WTC11 (cell line): Measurements from ENCODE around the gene MMP26.

Experiments used
- AFF4 ChIP-seq: sonication (generic); formaldehyde crosslinking; IDR thresholded peaks from 2 replicates; pipeline ENCODE4 v1.8.1; 2023; ENCODE audit warnings: mild to moderate bottlenecking, missing genetic modification reagents, borderline replicate concordance
- ATF1 ChIP-seq: sonication (generic); formaldehyde crosslinking; IDR thresholded peaks from 2 replicates; pipeline ENCODE4 v1.8.1; 2023; ENCODE audit warnings: mild to moderate bottlenecking, moderate library complexity, missing genetic modification reagents
- CBFB ChIP-seq: sonication (generic); formaldehyde crosslinking; IDR thresholded peaks from 2 replicates; pipeline ENCODE4 v1.8.1; 2022; ENCODE audit warnings: mild to moderate bottlenecking, low read depth, missing genetic modification reagents
- CTCF ChIP-seq: fragments of 200-600 bp; IDR thresholded peaks from 2 replicates; pipeline ENCODE4 v1.8.0; 2022; ENCODE audit warnings: antibody characterized with exemption
- ESRRA ChIP-seq: sonication (generic); formaldehyde crosslinking; IDR thresholded peaks from 2 replicates; pipeline ENCODE4 v1.8.1; 2022; ENCODE audit warnings: mild to moderate bottlenecking, missing genetic modification reagents, borderline replicate concordance
- TEAD4 ChIP-seq: sonication (generic); formaldehyde crosslinking; IDR thresholded peaks from 2 replicates; pipeline ENCODE4 v1.8.0; 2022; ENCODE audit warnings: mild to moderate bottlenecking, missing genetic modification reagents
- USF2 ChIP-seq: sonication (generic); formaldehyde crosslinking; IDR thresholded peaks from 2 replicates; pipeline ENCODE4 v1.8.1; 2023; ENCODE audit warnings: mild to moderate bottlenecking, missing genetic modification reagents, moderate library complexity
- ZBTB43 ChIP-seq: sonication (generic); formaldehyde crosslinking; IDR thresholded peaks from 2 replicates; pipeline ENCODE4 v1.8.1; 2023; ENCODE audit warnings: mild to moderate bottlenecking, missing genetic modification reagents
- ZNF317 ChIP-seq: sonication (generic); formaldehyde crosslinking; IDR thresholded peaks from 2 replicates; pipeline ENCODE4 v1.8.1; 2023; ENCODE audit warnings: low read depth, mild to moderate bottlenecking, moderate library complexity, missing genetic modification reagents, borderline replicate concordance
- ZNF423 ChIP-seq: fragments of 250-450 bp; sonication (Bioruptor Pico); IDR thresholded peaks from 2 replicates; pipeline ENCODE4 v2.1.2; 2022; ENCODE audit warnings: mild to moderate bottlenecking, moderate library complexity
- TF ChIP-seq, protein P1 (sequence below): sonication (generic); formaldehyde crosslinking; IDR thresholded peaks from 2 replicates; pipeline ENCODE4 v1.8.1; 2022; ENCODE audit warnings: low read depth, mild to moderate bottlenecking, moderate library complexity, missing genetic modification reagents, borderline replicate concordance
- TF ChIP-seq, protein P2 (sequence below): sonication (generic); formaldehyde crosslinking; conservative IDR thresholded peaks from 2 replicates; pipeline ENCODE4 v1.8.1; 2022; ENCODE audit warnings: mild to moderate bottlenecking, missing genetic modification reagents
- TF ChIP-seq, protein P3 (sequence below): sonication (generic); formaldehyde crosslinking; IDR thresholded peaks from 2 replicates; pipeline ENCODE4 v1.8.0; 2022; ENCODE audit warnings: mild to moderate bottlenecking, missing genetic modification reagents
- TF ChIP-seq, protein P4 (sequence below): sonication (generic); formaldehyde crosslinking; IDR thresholded peaks from 2 replicates; pipeline ENCODE4 v1.8.1; 2022; ENCODE audit warnings: mild to moderate bottlenecking, missing genetic modification reagents, moderate library complexity, borderline replicate concordance

DNA sequence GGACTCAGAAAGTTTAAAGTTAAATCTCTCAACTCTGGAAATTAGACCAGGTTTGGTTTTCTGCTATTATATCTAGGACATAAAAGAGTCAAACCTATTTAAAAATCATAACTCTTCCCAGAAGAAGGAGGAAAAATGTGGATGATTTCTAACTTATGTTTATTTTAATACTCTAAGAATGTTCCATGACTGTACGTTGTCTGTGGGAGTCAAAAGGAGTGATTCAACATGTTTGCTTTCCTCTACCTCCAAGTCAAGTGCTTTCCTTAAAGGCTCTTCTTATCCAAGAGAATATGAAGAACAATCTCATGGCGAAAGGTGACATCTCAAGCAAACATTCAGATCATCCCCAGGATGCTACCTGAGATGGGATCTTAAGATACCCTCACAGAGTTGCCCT lies 39.2 kb upstream of the MMP26 start:
- no peak for TF ChIP-seq CBFB (CRISPR knock-in tag)
- no peak for TF ChIP-seq ZNF317 (CRISPR knock-in tag)
- no peak for TF ChIP-seq CTCF
- TF ChIP-seq, protein P1, sequence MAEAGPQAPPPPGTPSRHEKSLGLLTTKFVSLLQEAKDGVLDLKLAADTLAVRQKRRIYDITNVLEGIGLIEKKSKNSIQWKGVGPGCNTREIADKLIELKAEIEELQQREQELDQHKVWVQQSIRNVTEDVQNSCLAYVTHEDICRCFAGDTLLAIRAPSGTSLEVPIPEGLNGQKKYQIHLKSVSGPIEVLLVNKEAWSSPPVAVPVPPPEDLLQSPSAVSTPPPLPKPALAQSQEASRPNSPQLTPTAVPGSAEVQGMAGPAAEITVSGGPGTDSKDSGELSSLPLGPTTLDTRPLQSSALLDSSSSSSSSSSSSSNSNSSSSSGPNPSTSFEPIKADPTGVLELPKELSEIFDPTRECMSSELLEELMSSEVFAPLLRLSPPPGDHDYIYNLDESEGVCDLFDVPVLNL (CRISPR knock-in tag), result no peak
- TF ChIP-seq ZBTB43 (CRISPR knock-in tag), result no peak
- TF ChIP-seq ESRRA (CRISPR knock-in tag), result no peak
- no peak for TF ChIP-seq ATF1
- TF ChIP-seq ZNF423 (CRISPR knock-in tag), result no peak
- TF ChIP-seq USF2 (CRISPR knock-in tag), result no peak
- TF ChIP-seq, protein P2, sequence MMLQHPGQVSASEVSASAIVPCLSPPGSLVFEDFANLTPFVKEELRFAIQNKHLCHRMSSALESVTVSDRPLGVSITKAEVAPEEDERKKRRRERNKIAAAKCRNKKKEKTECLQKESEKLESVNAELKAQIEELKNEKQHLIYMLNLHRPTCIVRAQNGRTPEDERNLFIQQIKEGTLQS (CRISPR knock-in tag), result no peak
- no peak for TF ChIP-seq AFF4 (CRISPR knock-in tag)
- TF ChIP-seq, protein P3, sequence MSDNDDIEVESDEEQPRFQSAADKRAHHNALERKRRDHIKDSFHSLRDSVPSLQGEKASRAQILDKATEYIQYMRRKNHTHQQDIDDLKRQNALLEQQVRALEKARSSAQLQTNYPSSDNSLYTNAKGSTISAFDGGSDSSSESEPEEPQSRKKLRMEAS, result no peak
- TF ChIP-seq, protein P4, sequence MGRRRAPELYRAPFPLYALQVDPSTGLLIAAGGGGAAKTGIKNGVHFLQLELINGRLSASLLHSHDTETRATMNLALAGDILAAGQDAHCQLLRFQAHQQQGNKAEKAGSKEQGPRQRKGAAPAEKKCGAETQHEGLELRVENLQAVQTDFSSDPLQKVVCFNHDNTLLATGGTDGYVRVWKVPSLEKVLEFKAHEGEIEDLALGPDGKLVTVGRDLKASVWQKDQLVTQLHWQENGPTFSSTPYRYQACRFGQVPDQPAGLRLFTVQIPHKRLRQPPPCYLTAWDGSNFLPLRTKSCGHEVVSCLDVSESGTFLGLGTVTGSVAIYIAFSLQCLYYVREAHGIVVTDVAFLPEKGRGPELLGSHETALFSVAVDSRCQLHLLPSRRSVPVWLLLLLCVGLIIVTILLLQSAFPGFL (CRISPR knock-in tag), result no peak
- TF ChIP-seq TEAD4 (CRISPR knock-in tag), result no peak
